ENCODE results near the gene BMP8B.
"Not testable (repeated sequence)": the region's sequence is repeated elsewhere in the genome, so short reads cannot be mapped to it uniquely, and the experiment has no call there.

- not testable (repeated sequence) for TF ChIP-seq CTCF (IDR thresholded peaks at IDR 0.05; ENCODE audit: insufficient read depth, low read length, poor library complexity, severe bottlenecking); EZH2phosphoT487 (conservative IDR thresholded peaks at IDR 0.05; ENCODE audit: low read length)
Observed at GRCh38 chr1:39766466-39766865, 22.2 kb downstream of the BMP8B start.

All from SU-DHL-6 (cell line).